GM12874 (cell line): Measurements from ENCODE around the gene POMT2.

Source experiments
- TF ChIP-seq, protein P1 (sequence below): IDR thresholded peaks from 2 replicates; pipeline ENCODE4 v1.5.1; 2011; ENCODE audit warnings: low read depth, mild to moderate bottlenecking, control low read depth, low read length, moderate library complexity; ENCODE audit not compliant: insufficient read depth

POMT2 gene

DNA sequence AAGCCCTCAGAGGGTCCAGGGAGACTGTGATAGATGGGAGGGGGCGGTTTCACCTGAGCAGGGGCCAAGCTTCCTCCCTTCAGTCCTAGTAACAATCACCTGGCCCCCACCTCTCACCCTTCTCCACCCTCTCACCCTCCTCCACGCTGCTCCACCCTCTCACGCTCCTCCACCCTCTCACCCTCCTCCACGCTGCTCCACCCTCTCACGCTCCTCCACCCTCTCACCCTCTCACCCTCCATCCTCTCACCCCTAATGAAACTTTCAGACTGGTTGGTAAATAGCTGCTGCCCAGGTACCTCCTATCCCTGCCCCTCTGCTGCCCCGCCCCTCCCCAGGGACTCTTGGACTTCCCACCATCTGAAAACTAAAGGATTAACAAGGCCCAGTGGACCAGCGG lies 83.9 kb downstream of the POMT2 start:
- TF ChIP-seq, protein P1, sequence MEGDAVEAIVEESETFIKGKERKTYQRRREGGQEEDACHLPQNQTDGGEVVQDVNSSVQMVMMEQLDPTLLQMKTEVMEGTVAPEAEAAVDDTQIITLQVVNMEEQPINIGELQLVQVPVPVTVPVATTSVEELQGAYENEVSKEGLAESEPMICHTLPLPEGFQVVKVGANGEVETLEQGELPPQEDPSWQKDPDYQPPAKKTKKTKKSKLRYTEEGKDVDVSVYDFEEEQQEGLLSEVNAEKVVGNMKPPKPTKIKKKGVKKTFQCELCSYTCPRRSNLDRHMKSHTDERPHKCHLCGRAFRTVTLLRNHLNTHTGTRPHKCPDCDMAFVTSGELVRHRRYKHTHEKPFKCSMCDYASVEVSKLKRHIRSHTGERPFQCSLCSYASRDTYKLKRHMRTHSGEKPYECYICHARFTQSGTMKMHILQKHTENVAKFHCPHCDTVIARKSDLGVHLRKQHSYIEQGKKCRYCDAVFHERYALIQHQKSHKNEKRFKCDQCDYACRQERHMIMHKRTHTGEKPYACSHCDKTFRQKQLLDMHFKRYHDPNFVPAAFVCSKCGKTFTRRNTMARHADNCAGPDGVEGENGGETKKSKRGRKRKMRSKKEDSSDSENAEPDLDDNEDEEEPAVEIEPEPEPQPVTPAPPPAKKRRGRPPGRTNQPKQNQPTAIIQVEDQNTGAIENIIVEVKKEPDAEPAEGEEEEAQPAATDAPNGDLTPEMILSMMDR: no peak

GRCh38 chr14:77231721-77232120 lies 89.0 kb downstream of the POMT2 start:
- TF ChIP-seq, protein P1: no peak

GRCh38 chr14:77230914-77231313 lies 89.8 kb downstream of the POMT2 start:
- TF ChIP-seq, protein P1: no peak

- TF ChIP-seq, protein P1: no peak
These were observed 92.6 kb downstream of the POMT2 start for GRCh38 chr14:77228056-77228455.

DNA sequence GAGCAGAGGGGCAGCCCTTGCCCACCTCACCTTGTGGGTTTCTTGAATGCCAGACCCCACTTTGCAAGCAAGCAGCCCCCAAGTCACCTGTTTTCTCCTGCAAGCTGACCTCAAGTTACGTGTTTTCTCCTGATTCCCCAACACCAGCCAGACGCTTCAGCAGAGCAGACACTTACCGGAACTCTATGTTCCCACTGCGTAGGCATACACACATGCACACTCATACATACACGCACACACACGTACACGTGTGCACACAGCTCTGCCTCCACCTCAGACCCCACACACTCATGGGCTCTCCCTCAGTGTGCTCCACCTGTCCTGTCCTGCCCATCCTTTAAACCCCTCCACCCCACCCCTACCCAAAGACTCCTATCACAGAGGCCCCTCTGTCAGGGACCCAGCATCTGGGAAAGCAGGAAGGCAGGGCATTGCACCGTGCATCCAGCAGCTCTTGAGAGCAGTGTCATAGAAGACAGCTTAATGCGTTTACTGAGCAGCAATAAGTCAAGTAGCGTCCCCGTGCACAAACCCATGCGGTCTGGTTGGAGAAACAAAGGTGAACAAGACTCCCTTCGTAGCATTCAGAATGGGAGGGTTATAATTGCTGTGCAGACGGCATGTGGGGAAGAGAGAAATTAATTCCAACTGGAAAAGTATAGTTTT lies 94.7 kb downstream of the POMT2 start:
- TF ChIP-seq, protein P1: no peak

DNA sequence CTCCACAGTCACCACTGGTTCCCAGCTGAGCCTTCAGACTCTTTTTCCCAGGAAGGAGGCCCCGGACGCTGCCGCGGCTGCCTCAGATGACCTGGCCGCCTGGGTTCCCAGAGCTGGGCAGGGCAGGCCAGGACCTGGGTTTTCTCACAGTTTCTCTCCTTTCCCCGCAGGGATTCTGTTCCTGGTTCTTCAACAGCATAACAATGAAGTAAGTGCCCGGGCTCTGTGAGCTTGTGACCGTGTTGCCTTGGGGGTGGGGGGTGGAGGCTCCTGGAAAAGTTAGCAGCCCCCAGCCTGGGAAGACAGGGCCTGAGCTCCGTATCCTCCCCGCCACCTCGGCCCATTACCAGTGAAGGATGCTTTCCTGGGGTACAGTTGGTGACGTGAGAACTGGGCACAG lies 95.4 kb downstream of the POMT2 start:
- TF ChIP-seq, protein P1: no peak
